GM18873 (cell line): Measurements from ENCODE around the gene GNB1L.
"Not testable (repeated sequence)": the region's sequence is repeated elsewhere in the genome, so short reads cannot be mapped to it uniquely, and the experiment has no call there.

Source experiments
- ATAC-seq: cut with Tn5 transposase; IDR thresholded peaks from one replicate; pipeline ENCODE4 v1.9.1; 2021; ENCODE audit warnings: mild to moderate bottlenecking, moderate library complexity, moderate number of reproducible peaks; ENCODE audit not compliant: unreplicated experiment, low FRiP score

GNB1L gene

DNA sequence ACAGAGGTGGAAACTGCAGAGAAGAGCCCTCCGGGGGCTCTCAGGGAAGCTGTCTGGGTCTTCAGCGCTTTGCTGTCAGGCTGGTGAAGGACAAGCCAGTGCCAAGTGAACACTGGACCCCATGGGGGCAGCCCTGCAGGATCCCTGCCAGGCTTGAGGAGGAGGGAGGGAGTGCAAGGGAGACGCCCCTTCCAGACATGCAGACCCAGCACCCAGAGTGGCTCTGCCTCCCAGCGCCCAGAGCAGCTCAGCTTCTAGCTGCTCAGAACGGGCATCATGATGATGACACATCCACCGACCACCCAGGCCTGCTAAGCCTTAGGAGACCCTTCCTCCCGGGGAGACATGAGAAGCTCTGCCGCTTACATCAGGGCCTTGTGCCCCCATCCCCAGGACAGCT lies 54.4 kb downstream of the GNB1L start:
- no peak for ATAC-seq

DNA sequence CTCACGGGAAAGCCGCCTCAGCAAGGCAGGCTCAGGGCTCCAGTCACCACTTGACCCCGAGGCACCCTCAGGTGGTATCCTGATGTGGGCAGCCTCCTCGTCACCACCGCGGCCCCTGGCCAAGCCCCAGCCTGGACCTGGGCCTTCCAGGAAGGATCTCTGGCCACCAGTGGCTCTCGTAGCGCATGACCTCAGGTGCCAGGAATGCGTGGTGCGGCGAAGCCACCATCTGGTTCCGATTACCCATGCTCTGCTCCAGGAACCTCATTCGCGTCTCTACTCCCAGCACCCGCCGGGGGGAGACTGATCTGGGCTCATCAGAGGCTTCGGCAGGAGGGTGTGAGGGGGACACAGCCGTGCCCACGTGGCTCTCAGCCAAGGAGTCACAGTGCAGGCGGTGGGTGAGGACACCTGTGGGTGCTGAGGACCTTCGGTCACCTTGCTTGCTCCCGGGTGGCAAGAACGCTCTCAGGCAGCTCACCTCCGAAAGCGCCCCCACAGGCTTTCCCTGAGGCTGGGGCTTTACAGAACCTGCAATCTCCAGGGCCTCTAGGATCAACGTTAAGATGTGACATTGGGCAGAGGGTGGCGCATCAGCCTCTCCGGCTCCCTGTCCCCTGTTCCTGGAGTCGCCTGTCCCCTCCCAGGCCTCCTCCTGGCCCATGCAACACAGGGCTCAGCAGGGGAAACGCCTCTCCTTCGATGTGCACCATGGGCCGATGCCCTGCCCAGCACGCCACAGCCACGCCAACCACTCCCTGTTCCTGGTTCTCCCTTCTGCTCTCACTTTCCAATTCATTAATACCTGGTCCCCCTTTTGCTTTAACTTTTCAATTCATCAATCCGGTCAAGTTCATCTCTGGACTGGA lies 55.1 kb downstream of the GNB1L start:
- no peak for ATAC-seq

DNA sequence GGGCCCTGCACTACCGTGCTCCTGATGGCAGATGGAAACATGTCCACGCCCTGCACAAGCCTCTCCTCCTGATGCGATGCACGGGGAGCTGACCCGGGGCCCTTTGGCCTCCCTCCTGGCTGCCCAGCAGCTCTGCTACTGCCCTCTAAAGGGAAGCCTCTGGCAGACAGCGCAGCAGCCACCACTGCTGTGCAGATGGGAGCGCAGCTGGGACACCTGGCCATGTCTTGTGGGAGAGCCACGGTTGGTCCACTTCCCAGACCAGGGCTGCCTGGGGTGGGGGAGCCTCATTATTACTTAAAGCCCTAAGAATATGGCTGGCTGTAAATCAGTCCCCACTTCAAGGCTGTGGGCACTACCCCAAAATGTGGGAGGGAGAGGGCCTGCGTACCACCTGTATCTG lies 55.8 kb downstream of the GNB1L start:
- ATAC-seq = no peak

DNA sequence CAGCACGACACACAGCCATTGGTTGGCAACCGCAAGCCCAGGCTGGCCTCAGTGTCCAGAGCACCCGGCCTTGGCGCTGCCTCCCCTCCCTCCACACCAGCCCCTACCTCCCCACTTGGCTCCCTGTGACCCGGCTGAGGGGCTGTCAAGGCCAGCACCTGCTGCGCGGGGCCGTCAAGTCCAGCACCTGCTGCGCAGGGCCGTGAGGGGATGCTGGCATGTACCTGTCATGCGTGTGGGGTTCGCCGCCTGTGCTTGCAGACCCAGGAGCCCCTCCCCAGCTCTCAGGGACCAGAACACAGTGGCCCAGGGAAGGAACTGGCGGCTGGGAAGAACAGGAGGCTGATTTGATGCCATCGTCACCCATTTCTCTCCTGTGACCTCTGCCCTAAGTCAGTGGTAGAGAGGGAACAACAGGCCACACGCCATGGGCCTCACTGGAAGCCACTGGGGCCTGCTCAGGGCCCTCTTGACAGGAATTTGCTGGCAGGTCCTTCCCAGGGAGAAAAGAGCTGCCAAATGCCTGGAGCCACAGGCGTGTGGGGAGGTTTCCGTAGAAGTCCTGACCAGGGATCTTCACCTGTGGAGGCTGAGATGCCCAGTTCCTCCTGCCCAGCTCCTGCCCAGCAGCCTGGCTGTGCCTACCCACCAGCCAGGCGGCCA lies 56.5 kb downstream of the GNB1L start:
- no peak for ATAC-seq

DNA sequence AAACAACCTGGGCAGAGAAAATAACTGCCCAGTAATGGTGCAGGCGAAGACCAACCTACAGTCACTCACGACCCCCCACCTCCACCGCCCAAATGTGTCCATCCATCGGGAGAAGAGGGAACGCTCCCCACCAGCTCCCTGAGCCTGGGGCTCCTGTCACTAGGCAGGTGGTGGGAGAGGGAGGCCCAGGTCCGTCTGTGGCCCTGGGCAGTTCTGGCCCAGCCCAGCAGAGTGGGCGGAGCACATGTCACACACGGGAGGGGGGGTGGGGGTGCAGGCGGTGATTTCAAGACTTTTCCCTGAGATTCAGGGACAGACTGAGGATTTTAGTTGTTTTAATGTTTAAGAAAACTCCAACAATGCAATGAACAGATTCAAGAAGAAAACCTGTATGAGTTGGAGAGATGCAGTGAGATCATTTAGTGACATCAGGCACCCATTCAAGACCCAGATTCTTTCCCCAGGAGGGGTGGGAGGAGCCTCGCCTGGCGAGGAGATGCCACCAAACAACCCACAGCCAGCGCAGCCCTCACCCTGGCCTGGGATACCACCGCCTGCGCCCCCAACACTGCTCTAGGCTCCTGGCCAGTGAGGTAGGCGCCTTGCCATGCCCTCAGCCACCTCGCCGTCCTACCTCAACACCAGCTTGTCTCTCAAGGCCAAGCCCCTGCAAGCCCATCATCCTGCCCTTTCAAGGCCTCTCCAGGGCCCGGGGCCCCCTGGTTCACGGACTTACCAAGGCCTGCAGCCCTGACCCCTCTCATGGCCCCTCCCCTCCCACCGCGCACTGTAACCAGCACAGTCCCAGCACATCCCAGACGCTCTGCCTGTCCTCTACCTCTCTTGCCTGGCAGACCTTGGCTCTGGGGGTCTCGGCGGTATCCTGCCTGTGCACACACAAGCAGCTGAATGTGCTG lies 57.3 kb downstream of the GNB1L start:
- ATAC-seq = no peak

DNA sequence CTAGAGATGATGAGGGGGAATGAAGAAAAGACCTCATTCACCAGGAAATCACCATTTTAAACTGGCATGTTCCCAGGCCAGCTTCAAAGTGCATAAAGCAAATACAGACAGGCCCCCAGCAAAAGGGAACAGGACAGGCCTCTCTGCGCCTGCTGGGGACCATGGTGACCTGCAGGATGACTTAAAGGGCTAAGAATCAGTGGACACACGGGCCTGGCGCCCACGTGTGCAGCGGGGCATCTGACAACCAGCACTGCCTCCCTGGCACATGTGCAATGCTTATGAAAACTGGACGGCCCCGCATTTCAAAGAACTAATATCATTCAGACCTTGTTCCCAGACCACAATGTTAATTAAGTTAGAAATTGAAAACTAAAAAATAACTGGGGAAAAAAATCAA lies 58.5 kb downstream of the GNB1L start:
- no peak for ATAC-seq

DNA sequence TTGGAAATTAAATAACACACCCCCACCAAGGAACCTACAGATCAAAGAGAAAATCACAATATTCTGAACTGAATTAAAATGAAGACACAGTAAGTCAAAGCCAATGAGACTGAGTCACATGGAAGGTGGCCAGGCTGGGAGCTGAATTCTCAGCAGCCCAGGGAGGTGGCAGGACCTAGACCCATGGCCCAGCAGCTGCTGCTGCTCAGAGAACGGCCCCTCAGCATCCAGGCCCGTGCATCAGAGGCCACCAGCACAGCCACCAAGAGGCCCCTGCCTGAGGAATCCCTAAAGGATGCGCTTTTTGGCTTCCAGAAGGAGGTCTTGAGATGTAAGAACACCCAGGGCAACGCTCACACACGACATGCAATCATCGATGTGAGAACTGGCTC lies 59.1 kb downstream of the GNB1L start:
- no peak for ATAC-seq

DNA sequence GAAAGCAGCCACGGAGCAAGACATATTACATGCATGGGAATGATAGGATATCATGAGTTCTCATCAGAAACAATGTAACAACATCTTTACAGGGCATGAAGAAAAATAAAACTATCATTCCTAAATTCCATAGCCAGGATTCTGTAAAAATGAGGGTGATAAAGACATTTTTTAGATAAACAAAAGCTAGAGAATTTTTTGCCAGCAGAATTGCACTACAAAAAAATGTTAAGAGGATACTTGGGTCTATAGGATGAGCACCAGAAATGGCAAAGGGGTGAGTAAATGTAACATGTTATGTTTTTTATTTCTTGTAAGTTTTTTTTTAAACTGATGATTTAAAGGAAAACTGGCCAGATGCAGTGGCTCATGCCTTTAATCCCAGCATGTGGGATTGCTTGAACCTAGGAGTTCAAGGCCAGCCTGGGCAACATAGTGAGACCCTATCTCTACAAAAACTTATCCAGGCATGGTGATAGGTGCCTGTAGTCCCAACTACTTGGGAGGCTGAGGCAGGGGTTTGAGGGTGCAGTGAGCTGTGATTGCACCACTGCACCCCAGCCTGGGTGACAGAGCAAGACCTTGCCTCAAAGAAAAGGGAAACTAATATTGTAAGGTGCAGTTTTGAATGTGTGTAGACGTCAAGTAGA lies 60.9 kb downstream of the GNB1L start:
- ATAC-seq = no peak

DNA sequence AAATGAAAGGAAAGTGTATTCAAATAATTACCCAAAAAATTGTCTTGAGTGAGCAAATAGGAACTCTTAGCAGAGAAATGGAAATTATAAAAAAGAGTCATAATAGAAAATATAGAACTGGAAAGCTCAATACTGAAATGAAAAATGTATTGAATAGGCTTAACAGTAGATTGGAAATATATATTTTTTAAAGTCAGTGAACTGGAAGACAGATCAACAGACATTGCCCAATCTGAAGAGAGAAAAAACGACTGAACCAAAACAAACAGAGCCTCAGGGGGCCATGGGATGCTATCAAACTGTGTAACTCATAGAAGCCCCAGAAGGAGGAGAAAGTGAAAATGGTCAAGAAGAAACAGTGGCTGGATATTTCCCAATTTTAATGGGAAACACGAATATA lies 61.5 kb downstream of the GNB1L start:
- ATAC-seq = no peak

DNA sequence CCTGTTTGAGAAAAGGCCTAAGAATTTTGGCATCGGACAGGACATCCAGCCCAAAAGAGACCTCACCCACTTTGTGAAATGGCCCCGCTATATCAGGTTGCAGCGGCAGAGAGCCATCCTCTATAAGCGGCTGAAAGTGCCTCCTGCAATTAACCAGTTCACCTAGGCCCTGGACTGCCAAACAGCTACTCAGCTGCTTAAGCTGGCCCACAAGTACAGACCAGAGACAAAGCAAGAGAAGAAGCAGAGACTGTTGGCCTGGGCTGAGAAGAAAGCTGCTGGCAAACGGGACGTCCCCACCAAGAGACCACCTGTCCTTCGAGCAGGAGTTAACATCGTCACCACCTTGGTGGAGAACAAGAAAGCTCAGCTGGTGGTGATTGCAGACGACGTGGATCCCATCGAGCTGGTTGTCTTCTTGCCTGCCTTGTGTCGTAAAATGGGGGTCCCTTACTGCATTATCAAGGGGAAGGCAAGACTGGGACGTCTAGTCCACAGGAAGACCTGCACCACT lies 62.2 kb downstream of the GNB1L start:
- ATAC-seq = not testable (repeated sequence)

DNA sequence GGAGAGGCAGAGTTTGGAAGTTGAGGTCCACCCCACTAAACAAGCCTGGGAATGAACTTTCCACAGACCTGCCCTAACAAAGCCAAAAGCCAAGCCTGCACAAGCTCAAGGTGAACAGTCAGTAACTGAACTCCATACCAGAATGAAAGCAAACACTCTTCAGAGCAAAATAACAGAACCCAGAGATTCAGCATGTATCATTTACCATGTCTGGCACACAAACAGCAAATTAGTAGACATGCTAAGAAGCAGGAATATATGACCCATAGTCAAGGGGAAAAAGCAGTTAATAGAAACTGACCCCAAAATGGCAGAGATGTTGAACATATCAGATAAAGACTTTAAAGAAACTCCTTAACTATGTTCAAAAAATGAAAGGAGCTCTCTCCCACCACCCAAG lies 62.8 kb downstream of the GNB1L start:
- ATAC-seq = no peak

DNA sequence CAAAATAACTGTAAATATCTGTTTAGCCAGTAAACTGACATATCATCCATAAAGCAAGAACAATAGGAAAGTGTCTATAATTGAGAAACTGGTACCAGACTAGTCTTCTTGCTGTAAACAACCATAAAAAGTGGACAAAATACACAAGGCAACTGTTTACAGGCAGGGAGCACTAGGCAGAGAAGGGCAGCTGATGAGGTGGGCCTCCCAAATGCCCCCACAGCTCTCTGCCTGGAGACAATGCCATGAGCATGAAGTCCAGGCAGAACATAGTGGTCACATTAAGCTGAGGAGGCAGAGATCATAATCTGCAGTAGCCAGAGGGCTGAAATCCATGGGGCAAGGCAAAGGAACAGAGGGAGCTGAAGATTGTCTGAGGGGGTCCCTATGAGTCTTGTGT lies 63.4 kb downstream of the GNB1L start:
- no peak for ATAC-seq

DNA sequence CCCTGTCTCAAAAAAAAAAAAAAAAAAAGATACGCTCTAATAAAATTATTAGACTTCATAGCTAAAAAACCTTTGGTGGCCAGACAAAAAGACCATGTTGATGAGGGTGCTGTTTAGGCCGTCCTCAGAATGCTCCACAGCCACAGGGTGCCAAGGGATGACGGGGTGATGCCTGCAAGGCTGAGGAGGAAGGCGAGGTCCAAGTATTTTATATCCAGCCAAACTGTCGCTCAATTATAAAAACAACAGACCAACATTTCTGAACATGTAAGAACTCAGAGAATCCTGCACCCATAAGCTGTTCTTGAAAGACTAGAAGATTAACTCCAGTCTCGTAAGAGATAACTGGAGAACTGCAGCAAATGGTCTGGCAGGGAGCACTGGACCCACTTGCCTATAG lies 64.8 kb downstream of the GNB1L start:
- no peak for ATAC-seq

DNA sequence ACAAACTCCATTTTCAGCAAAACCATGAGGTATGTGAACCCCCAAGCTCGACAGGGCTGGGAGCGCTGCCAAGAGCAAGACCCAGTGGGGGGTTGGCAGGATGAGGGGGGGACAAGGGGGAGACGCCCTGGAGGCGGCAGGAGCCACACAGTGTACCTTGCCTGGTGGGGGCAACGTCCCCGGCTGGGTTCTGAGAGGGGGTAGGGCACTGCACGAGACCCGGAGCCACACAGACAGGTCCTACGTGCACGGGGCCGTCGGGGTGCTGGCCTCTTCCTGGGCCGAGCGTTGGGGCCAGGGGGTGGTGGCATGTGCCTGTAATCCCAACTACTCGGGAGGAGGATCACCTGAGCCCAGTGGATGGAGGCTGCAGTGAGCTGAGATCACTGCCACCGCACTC lies 65.3 kb downstream of the GNB1L start:
- no peak for ATAC-seq

DNA sequence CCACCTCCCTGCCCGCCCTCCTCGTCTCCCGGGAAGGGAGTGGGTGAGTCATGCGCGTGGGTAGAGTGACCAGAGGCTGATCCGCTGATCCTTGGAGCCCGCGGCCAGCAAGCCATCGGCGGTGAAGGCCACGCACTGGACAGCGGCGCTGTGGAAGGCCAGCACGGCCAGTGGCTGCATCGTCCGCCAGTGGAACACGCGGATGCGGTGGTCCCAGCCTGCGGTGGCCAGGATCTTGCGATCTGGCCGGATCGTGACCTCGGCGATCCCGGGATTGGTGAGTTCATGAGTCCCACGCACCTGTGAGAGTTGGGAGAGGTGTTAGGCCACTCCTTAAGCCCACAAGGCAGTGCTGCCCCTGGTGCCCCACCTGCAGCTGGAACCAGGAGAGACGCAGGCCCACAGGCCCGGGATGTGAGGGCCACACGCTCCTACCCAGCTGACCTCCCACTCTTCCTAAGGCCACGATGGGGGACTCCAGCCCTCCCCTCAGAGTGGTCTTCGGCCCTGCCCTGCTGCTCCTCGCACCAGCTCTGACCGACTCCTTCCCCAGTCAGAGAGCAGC lies 65.9 kb downstream of the GNB1L start:
- no peak for ATAC-seq

DNA sequence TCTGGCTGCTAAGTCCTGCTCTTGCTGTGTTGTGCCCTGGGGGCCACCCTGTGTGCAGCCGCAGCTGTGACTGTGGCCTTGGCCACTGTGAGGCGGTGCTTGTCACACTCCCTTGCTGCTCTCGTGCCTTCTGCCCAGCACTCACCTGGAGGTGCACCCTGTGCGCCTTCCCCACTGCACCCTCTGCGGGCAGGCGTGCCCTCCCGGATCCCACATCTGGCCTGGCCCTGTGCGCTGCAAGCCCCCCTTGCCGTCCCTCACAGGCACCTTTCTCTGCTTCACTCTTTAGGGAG lies 66.9 kb downstream of the GNB1L start:
- ATAC-seq = no peak

DNA sequence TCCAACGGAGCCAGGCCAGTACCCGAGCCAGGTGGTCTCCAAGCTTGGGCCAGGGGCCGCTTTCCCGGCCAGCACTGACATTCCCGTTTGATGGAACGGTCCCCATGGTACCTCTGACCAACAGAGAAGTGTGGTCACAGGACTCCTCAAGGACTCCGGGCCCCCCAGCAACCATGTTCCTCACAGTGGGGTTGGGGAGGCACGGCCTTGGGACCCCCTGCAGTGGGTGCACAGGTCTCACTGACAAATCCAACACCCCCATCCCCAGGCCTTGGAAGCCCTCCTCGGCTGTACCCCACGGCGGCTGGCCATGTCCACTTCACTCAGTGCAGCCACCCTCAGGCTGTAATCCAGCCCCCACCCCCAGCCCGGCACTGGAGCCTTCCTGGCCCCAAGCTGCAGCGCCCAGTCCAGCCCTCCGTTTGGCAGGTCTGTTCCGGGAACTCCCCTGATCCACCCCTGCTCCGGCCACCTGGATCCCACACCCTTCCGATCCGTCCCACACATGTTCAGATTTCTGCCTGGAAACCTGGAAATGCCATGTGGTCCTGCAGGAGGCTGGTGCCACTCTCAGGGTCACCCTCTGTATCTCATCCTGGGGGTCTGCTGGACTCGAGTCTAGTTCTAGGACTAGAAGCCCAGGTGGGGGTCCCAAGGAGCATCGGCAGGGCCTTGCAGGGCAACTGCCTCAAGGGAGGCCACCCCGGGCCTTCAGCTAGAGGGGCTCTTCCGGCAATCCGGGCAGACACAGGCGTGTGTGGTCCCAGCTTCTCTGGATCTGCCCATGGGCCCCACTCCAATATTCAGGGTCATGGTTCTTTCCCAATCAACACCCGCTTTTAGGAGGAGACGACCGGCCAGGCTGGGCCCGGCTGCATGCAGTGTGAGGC lies 67.5 kb downstream of the GNB1L start:
- ATAC-seq = no peak

DNA sequence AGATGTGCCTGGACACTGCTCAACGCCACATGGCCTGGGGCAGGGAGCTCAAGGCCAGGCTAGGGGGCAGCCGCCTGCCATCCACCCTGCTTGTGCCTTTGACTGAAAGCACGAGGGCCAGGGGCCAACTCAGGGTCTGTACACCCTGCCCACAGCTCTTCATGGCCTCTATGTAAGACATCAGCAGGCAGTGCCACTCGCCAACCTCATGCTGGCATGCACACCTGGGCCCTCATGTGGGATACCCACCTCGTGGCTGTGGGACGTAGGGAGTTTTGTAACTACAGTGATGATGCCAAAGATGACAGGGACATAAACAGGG lies 68.4 kb downstream of the GNB1L start:
- ATAC-seq = no peak

DNA sequence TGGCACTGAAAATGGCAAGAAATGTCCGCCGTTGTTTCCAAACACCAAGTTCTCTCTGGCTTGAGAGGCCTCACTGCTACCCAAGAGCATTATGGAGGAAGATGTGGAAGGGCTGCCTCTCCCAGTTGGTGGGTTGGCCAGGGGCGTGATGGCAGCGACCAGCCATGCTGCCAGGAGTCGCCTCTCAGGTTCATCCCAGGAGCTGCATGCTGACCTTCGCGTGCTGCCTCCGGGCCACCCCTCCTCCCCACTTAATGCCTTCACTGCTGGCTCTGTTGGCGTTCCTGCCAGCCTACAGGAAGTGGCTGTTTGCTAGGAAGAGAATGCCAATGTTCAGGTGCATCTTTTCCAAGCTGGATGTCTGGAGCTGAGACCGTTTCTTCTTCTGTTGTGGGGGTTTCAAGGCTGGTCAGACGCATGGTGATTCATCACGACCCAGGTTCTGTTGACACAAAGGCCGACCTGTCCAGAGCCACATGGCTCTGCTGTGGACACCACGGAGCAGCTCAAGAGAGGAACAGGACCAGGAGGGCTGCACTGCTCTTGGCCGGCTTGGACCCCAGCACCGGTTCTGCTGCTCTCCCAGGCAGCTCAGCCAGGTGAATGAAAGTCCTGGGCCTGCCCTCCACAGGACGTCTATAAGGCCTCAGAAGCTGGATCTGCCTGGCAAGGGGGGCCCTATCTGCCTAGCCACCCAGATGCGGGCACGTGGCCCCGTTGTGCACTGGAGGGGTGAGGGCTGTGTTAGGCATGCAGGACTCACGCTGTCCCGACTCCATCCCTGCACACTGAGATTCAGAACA lies 69.0 kb downstream of the GNB1L start:
- ATAC-seq = no peak
